GM11168 (cell line): ENCODE results near the gene RNF11.
"Not testable (repeated sequence)": the region's sequence is repeated elsewhere in the genome, so short reads cannot be mapped to it uniquely, and the experiment has no call there.

Experiments used
- in situ Hi-C: fragments of 300-500 bp; cut with MboI; formaldehyde crosslinking; loops from one replicate; pipeline ENCODE4 v1.12.0; 2022; ENCODE audit warnings: low sequenced_read_pairs; ENCODE audit not compliant: unreplicated experiment

The RNF11 gene, protein sequence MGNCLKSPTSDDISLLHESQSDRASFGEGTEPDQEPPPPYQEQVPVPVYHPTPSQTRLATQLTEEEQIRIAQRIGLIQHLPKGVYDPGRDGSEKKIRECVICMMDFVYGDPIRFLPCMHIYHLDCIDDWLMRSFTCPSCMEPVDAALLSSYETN

DNA sequence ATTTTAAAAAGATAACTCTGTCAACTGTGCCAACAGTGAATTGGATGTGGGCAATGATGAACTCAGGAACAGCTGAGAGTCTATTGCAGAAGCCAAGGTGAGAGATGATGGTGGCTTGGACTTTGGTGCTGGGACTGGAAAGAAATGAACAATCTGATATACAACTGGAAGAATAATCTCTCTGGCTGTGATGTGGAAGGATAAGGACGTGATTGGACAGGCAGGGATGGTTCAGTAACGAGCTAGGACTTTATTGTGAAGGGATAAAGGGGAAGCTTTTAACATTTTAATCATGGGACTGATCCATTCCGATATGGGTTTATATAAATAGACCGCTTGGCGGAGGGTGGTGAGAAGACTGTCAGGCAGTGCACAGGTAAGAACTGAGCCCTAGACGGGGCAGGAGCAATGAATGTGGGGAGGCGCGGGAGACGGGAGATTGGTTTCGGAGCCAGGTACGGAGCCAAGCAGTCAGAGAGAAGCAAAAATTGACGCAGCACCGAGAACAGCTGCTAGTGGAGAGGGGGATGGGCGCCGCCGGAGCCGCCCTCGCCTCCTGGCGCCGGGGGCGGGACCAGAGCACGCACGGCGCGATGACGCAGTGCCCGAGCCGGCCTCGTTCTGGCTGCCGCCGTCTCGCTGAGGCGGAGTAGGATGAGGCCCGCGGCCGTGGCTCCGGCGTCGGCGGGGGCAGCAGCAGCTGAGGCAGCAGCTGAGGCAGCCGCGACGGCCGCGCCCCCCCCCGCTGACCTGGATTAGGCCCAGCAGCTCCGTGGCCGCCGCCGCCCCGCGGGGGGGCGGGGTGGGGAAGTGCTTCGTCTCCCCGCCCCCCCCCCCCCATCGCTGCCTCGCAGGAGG lies at the start of gene RNF11:
TSS of gene RNF11 (plus strand) at position 601 of the 858 bp plus-strand sequence. CDS start 484 bp downstream, outside the sequence.
- in situ Hi-C loops, result no loop called here

- in situ Hi-C loops, result loop anchor here (10.0 to 25.0 kb wide), 3 partner anchors 103 to 401 kb away; partner anchors contain the start of genes CDKN2C and FAF1
Measured at GRCh38 chr1:51188230-51188629, 47.8 kb upstream of the RNF11 start.

DNA sequence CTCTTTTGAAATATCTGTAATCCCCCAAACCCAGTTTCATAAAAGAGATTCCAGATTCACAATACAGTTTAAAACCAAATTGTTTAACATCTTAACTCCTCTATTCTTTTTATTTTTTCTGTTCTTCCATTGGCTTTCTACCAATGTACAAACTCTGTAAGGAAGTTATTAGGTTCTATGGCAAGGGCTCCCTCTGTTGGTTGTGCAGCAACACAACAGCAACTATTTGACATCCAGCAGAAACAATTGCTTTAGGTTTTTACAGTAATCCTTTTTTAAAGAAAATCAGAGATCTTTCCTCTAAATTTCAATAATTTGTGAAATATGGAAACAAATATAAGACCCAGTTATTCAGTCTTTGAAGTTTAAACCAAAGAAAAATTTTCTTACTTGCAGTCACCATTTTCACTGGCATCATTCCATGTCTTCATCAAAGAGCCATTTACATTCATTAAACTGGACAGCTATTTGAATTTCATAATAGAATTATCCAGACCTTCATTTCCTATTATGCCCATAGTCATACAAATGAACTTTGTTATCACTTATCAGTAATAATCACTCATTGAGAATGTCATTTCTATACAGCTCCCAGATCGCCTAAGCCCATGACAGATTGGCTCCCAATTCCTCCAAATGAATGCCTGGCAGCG lies 46.5 kb upstream of the RNF11 start:
- in situ Hi-C loops, result loop anchor here (10.0 to 25.0 kb wide), 3 partner anchors 105 to 402 kb away; partner anchors contain the start of genes CDKN2C and FAF1

DNA sequence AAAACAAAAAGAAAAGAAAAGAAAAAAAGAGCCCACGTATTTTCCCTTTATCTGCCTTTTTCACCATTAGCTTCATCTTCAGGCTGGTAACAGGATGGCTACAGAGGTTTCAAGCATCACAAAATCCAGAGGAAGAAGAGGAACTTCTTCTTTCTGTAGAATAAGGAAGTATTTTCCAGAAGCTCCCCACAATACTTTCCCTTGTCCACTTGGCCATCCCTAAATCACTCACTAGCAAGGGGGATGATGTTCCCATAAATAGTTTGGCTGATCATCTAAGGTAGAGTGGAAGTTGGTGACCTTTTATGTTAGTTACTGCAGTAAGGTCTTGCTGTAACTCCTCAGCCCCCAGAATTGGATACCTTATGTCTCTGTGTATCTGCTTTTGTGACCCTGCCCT lies 45.1 kb upstream of the RNF11 start:
- in situ Hi-C loops, result loop anchor here (25.0 kb wide), 2 partner anchors 229 to 404 kb away; partner anchors contain the start of genes CDKN2C and FAF1

DNA sequence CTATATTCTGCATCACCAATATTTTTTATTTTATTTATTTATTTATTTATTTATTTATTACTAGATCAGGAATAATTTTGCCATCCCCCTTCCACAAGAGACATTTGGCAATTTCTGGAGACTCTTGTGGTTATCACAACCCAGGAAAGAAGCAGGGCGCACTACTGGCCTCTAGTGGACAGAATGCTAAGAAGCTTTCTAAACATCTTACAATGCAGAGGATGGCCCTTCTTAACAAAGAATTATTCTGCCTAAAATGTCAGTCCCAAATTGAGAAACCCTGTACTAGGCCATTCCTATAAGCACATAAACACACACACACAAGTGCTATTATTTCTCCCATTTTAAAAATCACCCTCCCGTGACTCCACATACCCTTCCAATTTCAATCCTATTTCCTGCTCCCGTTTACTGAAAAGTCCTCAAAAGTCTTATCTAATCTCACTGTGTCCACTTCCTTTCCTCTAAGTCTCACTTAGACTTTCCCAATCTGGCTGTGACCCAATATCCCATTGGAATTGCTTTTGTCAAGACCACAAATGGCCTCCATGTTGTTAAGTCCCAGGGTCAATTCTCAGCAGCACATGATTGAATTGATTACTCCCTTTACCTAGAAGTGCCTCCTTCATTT lies 43.7 kb upstream of the RNF11 start:
- in situ Hi-C loops, result loop anchor here (25.0 kb wide), 2 partner anchors 230 to 405 kb away; partner anchors contain the start of genes CDKN2C and FAF1

- in situ Hi-C loops, result loop anchor here (25.0 kb wide), 2 partner anchors 231 to 406 kb away; partner anchors contain the start of genes CDKN2C and FAF1
Measured at GRCh38 chr1:51193564-51193963, 42.5 kb upstream of the RNF11 start.

GRCh38 chr1:51203121-51203873 lies 32.8 kb upstream of the RNF11 start:
- in situ Hi-C loops, result no loop called here

DNA sequence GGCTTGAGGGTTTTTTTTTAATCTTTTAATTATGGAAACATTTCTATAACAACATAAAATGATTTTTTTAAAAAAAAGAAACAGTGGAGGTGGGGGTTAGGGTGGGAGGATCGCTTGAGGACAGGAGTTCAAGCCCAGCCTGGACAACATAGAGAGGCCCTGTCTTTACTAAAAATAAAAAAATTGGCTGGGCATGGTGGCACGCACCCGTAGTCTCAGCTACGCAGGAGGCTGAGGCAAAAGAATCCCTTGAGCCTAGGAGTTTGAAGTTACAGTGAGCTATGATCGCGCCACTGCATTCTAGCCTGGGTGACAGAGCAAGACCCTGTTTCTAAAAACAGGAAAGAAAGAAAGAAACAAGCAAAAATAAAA lies 32.2 kb upstream of the RNF11 start:
- in situ Hi-C loops, result no loop called here

DNA sequence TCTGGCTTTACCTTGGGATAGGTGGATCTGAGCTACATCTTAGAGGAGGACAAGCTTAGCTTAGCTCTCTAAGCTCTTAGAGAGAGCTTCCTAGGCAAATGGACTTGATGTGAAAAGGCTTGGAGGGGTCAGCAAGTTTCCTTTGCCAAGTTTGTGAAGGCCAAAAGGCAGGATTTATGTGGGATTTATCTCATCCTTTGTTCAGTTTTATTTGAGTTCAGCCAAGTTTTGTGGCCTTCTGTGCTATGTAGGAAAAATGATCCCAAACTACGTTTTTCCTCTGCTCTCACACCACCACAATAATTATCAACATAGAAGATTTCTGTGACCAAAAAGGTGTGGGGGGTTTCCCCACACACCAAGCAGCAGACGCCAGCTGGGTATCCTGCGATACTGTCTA lies 26.0 kb upstream of the RNF11 start:
- in situ Hi-C loops, result no loop called here

DNA sequence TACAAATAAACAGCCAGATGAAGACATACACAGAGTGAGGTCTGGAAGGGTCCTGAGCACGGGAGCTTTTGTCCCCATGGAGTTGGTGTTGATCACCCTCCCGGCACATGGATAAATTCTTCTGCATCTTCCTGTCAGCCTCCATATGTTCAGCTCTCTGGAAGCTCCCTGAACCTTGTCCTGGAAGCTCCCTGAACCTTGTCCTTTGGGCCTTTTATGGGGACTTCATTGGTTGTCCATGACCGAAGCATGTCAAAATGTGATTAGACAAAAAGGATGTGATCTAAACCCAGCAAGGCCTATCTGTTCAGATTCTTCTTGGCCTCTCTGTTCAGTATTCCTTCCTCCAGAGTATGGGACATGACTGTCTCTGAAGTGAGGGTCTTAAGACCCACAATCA lies 25.4 kb upstream of the RNF11 start:
- in situ Hi-C loops, result no loop called here

DNA sequence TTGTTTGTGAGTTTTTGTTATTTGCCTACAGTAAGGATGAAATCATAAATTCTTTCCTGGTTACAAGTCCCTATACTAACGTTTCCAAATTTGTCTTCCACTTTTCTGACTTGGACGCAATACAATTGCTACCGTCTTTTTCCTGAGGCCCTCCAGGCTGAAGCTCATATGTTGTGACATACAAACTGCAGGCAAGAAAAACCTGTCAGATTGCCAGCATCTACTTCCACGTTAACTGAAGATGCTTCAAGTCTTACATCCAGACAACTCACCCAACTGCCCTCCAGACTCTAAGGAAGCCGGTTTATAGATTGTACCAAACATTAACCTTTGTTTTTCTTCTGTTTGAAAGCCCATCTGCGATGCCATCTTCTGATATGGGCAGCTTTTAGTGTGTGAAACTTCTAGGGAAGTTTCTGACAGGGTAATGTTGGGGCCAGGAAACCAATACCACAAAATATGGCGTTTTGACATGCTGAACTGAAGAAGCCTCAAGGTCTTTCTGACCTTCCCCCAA lies 21.4 kb upstream of the RNF11 start:
- in situ Hi-C loops, result no loop called here

DNA sequence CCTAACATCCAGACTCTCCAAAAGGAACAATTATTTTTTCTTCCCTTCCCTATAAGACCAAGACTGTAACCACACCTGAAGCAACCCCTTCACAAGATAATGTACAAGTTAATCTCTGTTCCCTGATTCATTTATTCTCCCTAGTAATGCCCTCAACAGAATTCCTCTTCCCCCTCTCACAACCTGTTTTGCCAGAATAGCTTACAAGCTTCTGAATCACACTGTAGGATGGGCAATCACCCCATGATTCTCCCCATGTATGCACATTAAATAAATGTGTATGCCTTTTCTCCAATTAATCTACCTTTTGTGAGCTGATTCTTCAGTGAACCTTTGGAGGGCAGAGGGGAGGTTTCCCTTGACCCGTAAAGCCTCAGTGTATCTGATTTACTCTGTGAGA lies 20.9 kb upstream of the RNF11 start:
- in situ Hi-C loops, result no loop called here

- in situ Hi-C loops, result no loop called here
Measured at GRCh38 chr1:51216631-51217030, 19.4 kb upstream of the RNF11 start.

DNA sequence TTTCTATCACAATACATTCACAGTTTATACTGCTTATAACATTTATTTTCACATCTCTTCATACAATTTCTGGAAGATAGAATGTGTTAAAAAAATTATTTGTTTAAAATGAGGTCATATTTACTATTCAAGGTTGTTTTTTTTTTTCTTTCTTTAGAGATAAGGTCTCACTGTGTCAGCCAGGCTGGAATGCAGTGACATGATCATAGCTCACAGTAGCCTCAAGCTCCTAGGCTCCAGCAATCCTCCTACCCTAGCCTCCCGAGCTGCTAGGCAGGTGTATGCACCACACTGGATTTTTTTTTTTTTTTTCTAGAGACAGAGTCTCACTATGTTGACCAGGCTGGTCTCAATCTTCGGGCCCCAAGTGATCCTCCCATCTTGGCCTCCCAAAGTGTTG lies 19.0 kb upstream of the RNF11 start:
- in situ Hi-C loops, result no loop called here

DNA sequence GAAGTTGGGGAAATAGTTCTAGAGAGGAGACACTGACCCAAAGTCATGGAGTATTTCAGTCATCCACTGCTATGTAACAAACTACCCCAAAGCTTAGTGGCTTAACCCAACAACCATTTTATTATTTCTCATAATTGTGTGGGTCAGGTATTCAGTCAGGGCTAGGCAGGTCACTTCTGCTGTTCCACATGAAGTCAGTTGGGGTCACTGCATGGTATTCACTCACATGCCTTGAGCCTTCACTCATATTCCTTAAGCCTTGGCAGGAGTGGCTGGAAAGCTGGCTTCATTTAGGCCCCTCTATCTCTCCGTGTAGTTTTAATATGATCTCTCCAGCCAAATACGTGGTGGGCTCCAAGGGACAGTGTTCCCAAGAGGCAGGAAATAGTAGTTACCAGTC lies 17.5 kb upstream of the RNF11 start:
- in situ Hi-C loops, result no loop called here

DNA sequence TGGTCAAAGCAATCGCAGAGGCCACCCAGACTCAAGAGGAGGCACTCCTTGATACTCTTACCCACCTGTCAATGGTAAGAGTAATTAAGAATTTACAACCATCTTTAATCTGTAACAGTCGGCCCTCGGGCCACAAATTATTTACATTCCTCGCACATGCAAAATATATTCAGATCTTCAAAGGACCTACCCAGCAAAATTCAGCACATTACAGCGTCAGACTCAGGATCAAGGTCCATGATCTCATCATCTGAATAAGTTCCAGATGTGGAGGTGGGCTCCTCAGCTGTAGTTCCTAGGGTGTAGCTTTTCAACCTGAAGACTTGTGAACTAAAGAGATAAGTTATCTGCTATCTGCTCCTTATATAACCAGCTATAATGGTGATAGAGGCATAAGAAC lies 17.1 kb upstream of the RNF11 start:
- in situ Hi-C loops, result no loop called here

DNA sequence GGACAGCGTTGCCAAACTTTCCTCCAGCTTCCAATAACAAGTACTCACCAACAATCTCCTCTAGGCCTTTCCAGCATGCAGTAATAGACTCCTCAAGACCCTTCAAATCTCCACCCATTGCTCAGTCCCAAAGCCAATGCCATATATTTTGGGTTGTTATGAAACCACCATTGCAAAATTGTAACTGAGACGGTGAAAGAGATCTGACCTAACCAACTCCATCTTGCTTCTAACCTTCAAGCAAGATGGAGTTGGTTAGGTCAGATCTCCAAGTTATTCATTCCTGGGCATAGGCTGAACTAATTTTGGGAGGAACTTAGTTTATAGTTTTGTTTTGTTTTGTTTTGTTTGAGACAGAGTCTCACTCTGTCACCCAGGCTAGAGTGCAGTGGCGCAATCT lies 14.5 kb upstream of the RNF11 start:
- in situ Hi-C loops, result not testable (repeated sequence)

DNA sequence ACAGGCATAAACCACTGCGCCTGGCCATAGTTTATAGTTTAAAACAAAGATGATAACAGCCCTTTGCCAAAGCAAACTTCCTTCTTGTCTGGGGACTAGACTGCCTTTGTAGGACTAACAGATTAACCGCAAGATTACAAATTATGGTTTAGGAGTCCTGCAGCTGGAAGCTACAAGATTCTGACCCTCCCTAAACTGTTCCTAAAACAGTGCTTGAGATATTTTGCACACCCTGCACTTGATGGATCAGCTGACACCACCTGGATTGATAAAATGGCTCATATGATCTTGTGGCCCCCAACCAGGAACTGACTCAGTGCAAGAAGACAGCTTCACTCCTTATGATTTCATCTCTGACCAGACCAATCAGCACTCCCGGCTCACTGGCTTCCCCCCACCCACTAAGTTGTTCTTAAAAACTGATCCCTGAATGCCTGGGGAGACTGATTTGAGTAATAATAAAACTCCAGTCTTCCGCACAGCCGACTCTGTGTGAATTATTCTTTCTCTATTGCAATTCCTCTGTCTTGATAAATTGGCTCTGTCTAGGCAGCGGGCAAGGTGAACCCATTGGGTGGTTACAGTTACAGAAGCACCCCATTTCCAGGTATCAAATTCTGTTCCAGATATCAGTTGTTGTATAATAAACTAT lies 13.8 kb upstream of the RNF11 start:
- in situ Hi-C loops, result no loop called here

DNA sequence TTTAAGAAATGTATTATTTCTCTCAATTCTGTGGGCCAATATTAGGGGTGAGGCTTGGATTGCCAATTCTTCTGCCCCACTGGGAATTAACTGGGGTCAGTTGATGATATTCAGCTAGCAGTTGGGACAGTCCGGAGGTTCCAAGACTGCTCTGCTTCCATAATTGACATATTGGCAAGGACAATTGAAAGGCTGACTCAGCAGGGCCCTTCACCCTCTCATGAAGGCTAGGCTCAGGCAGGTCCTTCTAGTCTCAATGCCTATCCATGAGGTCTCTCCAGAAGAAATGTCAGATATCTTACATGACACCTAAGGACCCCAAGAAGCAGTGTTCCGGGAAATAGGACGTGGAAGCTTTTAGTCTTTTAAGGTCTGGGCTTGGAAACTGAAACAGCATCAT lies 13.3 kb upstream of the RNF11 start:
- in situ Hi-C loops, result no loop called here
